Loucy (cell line): ENCODE data around the gene DUSP19.

ENCODE experiments used
- EZH2phosphoT487 ChIP-seq: fragments of 200-600 bp; IDR thresholded peaks from 2 replicates; pipeline ENCODE4 v1.6.1; 2018; ENCODE audit warnings: antibody characterized with exemption, mild to moderate bottlenecking, moderate library complexity, borderline replicate concordance
- TF ChIP-seq, protein P1 (sequence below): fragments of 200-600 bp; sonication (generic); conservative IDR thresholded peaks from 2 replicates; pipeline ENCODE4 v1.5.1; 2014; ENCODE audit warnings: mild to moderate bottlenecking, antibody characterized with exemption, low read length

DNA sequence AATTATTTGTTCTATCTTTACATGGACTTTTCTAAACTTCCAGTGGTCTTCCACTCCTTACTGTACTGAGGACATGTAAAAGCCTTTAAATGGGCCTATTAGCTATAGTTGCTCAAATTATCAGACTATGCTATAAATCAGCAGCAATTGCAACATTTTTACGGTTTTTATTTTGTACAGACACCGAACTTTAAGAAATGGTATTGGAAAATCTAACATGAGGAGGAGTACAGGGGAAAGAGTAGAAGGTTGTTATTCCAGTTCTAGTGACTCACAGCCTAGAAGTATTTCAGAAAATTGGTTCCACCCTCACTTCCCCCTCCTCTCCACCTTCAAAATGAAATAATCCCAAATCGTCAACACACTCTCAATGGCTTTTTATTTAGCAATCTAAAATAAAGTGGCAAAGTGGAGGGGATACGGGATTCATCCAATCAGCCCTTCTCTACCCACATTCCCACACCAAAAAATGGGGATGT is 41.4 kb upstream of the DUSP19 start:
- TF ChIP-seq, protein P1, sequence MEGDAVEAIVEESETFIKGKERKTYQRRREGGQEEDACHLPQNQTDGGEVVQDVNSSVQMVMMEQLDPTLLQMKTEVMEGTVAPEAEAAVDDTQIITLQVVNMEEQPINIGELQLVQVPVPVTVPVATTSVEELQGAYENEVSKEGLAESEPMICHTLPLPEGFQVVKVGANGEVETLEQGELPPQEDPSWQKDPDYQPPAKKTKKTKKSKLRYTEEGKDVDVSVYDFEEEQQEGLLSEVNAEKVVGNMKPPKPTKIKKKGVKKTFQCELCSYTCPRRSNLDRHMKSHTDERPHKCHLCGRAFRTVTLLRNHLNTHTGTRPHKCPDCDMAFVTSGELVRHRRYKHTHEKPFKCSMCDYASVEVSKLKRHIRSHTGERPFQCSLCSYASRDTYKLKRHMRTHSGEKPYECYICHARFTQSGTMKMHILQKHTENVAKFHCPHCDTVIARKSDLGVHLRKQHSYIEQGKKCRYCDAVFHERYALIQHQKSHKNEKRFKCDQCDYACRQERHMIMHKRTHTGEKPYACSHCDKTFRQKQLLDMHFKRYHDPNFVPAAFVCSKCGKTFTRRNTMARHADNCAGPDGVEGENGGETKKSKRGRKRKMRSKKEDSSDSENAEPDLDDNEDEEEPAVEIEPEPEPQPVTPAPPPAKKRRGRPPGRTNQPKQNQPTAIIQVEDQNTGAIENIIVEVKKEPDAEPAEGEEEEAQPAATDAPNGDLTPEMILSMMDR = no peak
- no peak for TF ChIP-seq EZH2phosphoT487
